Endothelial cell of umbilical vein (primary cell): ENCODE data around the gene HOXA3. TPM values are rescaled to one million over a fixed set of nuclear protein-coding genes. Genes with fewer than 3 reads are reported as not detected.

Source experiments
- BruUV-seq: library from RNA; stranded (reverse); fragments of 400-500 nt; replicated peaks from 2 replicates; lab custom pipeline; 2021; lab: Mats Ljungman, UMichigan
- CTCF ChIA-PET: fragments of 300-600, 350-600 bp; sonication (Branson Sonifier 250); formaldehyde crosslinking; loops from one replicate; lab custom pipeline; 2021; ENCODE audit warnings: antibody characterized with exemption, inconsistent platforms; lab: Charles Lee
- POLR2A ChIA-PET: fragments of 300-600, 350-600 bp; sonication (Branson Sonifier 250); formaldehyde crosslinking; loops from one replicate; lab custom pipeline; 2021; ENCODE audit warnings: antibody characterized with exemption, inconsistent platforms; lab: Charles Lee
- DNase-seq: peaks from one replicate; pipeline ENCODE4 v3.0.0-alpha.2; 2011; ENCODE audit warnings: low read depth, low spot score
- FAIRE-seq: peaks from 2 replicates; lab custom pipeline; 2011; peaks lifted over from hg19 to GRCh38; lab: Jason Lieb, UNC
- H2AFZ ChIP-seq: 2 replicates; pipeline ENCODE4 v1.6.0; 2012; ENCODE audit warnings: low read depth, low read length, control low read depth, inconsistent platforms
- H3K27ac ChIP-seq: 2 replicates; pipeline ENCODE4 v1.5.1; 2011; ENCODE audit warnings: low read depth, mild to moderate bottlenecking, control low read depth, low read length, moderate library complexity; ENCODE audit not compliant: insufficient read depth
- H3K27me3 ChIP-seq, 2 experiments: 2 replicates each; pipeline versions ENCODE4 v1.6.0 to v1.6.1; 2011; ENCODE audit warnings: low read length in 2 of 2, mixed read lengths in 1 of 2; ENCODE audit not compliant: control insufficient read depth in 2 of 2, insufficient read depth in 2 of 2
- H3K36me3 ChIP-seq, 2 experiments: 2 replicates in 1 of 2; 3 replicates in 1 of 2; pipeline ENCODE4 v1.5.1; 2011; ENCODE audit warnings: low read length in 2 of 2, mild to moderate bottlenecking in 1 of 2, moderate library complexity in 1 of 2; ENCODE audit not compliant: control insufficient read depth in 2 of 2, insufficient read depth in 2 of 2; ENCODE audit errors: extremely low read depth in 1 of 2
- H3K4me1 ChIP-seq: 3 replicates; pipeline ENCODE4 v1.5.1; 2011; ENCODE audit warnings: mild to moderate bottlenecking, low read length; ENCODE audit not compliant: control insufficient read depth, insufficient read depth; ENCODE audit errors: extremely low read depth
- H3K4me2 ChIP-seq: 2 replicates; pipeline ENCODE4 v1.6.1; 2011; ENCODE audit warnings: low read length, control low read depth, mixed read lengths; ENCODE audit not compliant: insufficient read depth
- H3K4me3 ChIP-seq, 3 experiments: fragments of 200-600 bp in 1 of 3; sonication (generic), shearing (Covaris generic) in 1 of 3; replicated peaks in 1 of 3; 2 replicates each; pipeline ENCODE4 v1.5.1; 2011 to 2016; ENCODE audit warnings: control low read depth in 3 of 3, low read length in 3 of 3, mild to moderate bottlenecking in 2 of 3, inconsistent platforms in 1 of 3, low read depth in 1 of 3, moderate library complexity in 1 of 3; ENCODE audit not compliant: insufficient read depth in 1 of 3
- H3K79me2 ChIP-seq: 2 replicates; pipeline ENCODE4 v1.6.0; 2012; ENCODE audit warnings: low read length, inconsistent platforms; ENCODE audit not compliant: control insufficient read depth, insufficient read depth
- H3K9ac ChIP-seq: replicated peaks from 2 replicates; pipeline ENCODE3; 2011; ENCODE audit warnings: low read length, control low read depth; ENCODE audit not compliant: insufficient read depth; ENCODE audit errors: extremely low read depth
- H3K9me1 ChIP-seq: replicated peaks from 3 replicates; pipeline ENCODE4 v1.6.0; 2011; ENCODE audit warnings: mild to moderate bottlenecking, low read length; ENCODE audit not compliant: control insufficient read depth, insufficient read depth; ENCODE audit errors: extremely low read depth
- H3K9me3 ChIP-seq: replicated peaks from 2 replicates; pipeline ENCODE4 v1.5.1; 2012; ENCODE audit warnings: low read length, inconsistent platforms; ENCODE audit not compliant: control insufficient read depth, insufficient read depth
- H4K20me1 ChIP-seq: replicated peaks from 2 replicates; pipeline ENCODE3; 2011; ENCODE audit warnings: mild to moderate bottlenecking, low read length; ENCODE audit not compliant: control insufficient read depth, insufficient read depth; ENCODE audit errors: extremely low read depth
- EZH2 ChIP-seq: IDR thresholded peaks from 2 replicates; pipeline ENCODE4 v1.6.1; 2012; ENCODE audit warnings: borderline replicate concordance, low read depth, mild to moderate bottlenecking, moderate library complexity, low read length, inconsistent platforms; ENCODE audit not compliant: severe bottlenecking
- FOS ChIP-seq: IDR thresholded peaks from 2 replicates; pipeline ENCODE4 v1.6.1; 2011; ENCODE audit warnings: mild to moderate bottlenecking, low read length, moderate library complexity, borderline replicate concordance; ENCODE audit not compliant: insufficient read depth
- GATA2 ChIP-seq: IDR thresholded peaks from 2 replicates; pipeline ENCODE4 v1.7.0; 2011; ENCODE audit warnings: low read depth, mild to moderate bottlenecking, moderate library complexity, mixed read lengths, low read length; ENCODE audit not compliant: insufficient read length, insufficient read depth
- JUN ChIP-seq: IDR thresholded peaks from 2 replicates; pipeline ENCODE4 v1.6.1; 2011; ENCODE audit warnings: borderline replicate concordance, low read depth; ENCODE audit not compliant: insufficient read length, insufficient read depth
- MYC ChIP-seq: IDR thresholded peaks from one replicate; pipeline ENCODE4 v1.6.1; 2011; ENCODE audit warnings: mild to moderate bottlenecking, low read depth, low read length
- POLR2A ChIP-seq: IDR thresholded peaks from 2 replicates; pipeline ENCODE4 v1.6.1; 2012; ENCODE audit warnings: low read depth, mild to moderate bottlenecking, control low read depth, low read length
- POLR2AphosphoS5 ChIP-seq: IDR thresholded peaks from 2 replicates; pipeline ENCODE4 v1.6.1; 2012; ENCODE audit warnings: low read depth, mild to moderate bottlenecking, control low read depth, low read length, moderate library complexity; ENCODE audit not compliant: insufficient read depth
- dilution Hi-C: fragments of 300-500 bp; cut with MboI; formaldehyde crosslinking; loops from one replicate; pipeline ENCODE4 v1.15.0; 2019; ENCODE audit warnings: low sequenced_read_pairs; ENCODE audit not compliant: extremely low pct_ligation_motif_present
- intact Hi-C: fragments of 100-400 bp; cut with micrococcal nuclease; formaldehyde crosslinking; loops from one replicate; pipeline ENCODE4 v1.10.0; 2022
- polyA plus RNA-seq, 4 experiments: library from polyadenylated mRNA; depleted of rRNA in 3 of 4; stranded (reverse) in 3 of 4; unstranded in 1 of 4; fragments of >200 nt; gene quantifications; 2 replicates each; pipeline versions ENCODE4 v1.2.1 to v1.2.3, GENCODE V29; 2011 to 2012; ENCODE audit warnings: missing spikeins in 1 of 4
- total RNA-seq: library from RNA; stranded (reverse); gene quantifications from 2 replicates; pipeline ENCODE4 v1.2.3, GENCODE V29; 2021
- TF ChIP-seq, protein P1 (sequence below), 2 donors: IDR thresholded peaks; 1 replicate in 1 of 2; 2 replicates in 1 of 2; pipeline ENCODE4 v1.5.1; 2011; ENCODE audit warnings: low read length in 2 of 2, mild to moderate bottlenecking in 2 of 2, moderate library complexity in 2 of 2, control low read depth in 1 of 2, inconsistent platforms in 1 of 2, low read depth in 1 of 2; ENCODE audit not compliant: insufficient read depth in 1 of 2; ENCODE audit errors: extremely low read depth in 1 of 2
- TF ChIP-seq, protein P2 (sequence below): IDR thresholded peaks from 2 replicates; pipeline ENCODE4 v1.6.1; 2011; ENCODE audit not compliant: insufficient read depth, insufficient read length

HOXA3 gene
- total and polyA plus RNA-seq, 2 donors (not counting 3 experiments of a cell fraction or from before 2014, with no cell fraction given), result 4.7 to 14.0 TPM

DNA sequence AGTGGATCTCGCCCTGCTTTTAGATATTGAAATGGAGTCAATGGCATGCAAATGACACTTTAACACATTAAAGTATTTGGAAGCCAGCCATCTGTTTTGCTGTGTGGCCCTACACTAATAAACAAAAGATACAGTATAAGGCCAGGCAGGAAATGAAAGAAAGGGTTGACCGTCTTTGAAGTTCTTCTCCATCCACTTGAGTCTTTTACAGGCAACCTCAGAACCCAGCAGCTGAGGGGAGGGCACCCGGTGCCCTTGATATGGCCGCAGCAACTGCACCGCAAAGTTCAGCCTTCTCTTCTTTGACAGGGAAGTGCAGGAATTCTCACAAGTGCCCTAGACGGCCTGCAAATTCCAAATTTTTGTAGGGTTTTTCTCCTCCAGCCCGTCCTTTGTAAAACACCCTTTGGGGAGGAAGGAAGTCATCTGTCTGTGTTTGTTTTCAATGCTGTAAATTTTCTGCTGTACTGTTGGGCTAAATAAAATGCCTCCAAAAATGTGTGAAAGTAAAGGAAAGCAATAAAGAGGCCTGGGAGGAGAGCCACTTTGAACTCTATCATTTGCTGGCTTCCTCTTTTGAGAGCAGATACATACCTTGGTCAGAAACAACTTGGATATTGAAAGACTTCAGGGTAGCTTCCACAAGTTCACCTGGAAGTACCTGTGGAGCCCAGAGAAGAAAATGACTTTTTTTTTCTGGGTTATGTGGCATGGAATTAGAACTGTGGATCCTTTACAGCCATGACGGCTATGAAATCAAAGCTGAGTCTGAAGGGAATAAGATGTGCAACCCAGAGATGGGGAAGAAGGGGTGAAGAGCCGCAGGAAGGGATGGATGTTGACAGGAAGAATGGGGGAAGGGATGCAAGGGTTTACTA, 60.2 kb downstream of the HOXA3 start:
- TF ChIP-seq, protein P1, sequence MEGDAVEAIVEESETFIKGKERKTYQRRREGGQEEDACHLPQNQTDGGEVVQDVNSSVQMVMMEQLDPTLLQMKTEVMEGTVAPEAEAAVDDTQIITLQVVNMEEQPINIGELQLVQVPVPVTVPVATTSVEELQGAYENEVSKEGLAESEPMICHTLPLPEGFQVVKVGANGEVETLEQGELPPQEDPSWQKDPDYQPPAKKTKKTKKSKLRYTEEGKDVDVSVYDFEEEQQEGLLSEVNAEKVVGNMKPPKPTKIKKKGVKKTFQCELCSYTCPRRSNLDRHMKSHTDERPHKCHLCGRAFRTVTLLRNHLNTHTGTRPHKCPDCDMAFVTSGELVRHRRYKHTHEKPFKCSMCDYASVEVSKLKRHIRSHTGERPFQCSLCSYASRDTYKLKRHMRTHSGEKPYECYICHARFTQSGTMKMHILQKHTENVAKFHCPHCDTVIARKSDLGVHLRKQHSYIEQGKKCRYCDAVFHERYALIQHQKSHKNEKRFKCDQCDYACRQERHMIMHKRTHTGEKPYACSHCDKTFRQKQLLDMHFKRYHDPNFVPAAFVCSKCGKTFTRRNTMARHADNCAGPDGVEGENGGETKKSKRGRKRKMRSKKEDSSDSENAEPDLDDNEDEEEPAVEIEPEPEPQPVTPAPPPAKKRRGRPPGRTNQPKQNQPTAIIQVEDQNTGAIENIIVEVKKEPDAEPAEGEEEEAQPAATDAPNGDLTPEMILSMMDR (IDR thresholded peaks at IDR 0.05; ENCODE audit: extremely low read depth in 1 of 2, insufficient read depth in 1 of 2, low read depth in 1 of 2, low read length in 2 of 2), result no peak
- no peak for TF ChIP-seq FOS
- TF ChIP-seq MYC, result no peak
- no peak for TF ChIP-seq JUN
- no peak for TF ChIP-seq GATA2
- TF ChIP-seq EZH2, result no peak
- no peak for TF ChIP-seq POLR2AphosphoS5
- TF ChIP-seq, protein P2, sequence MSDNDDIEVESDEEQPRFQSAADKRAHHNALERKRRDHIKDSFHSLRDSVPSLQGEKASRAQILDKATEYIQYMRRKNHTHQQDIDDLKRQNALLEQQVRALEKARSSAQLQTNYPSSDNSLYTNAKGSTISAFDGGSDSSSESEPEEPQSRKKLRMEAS, result no peak
- TF ChIP-seq POLR2A, result no peak
- peaks cover 2 to 4% of the 10 kb centered on the region in 2 experiments for H3K27me3 ChIP-seq
- FAIRE-seq (no peak), DNase-seq (no peak)
- H3K9me3 ChIP-seq, result no peaks in the 10 kb centered on the region
- no peaks in the 10 kb centered on the region for H3K9me1 ChIP-seq
- no peak overlapping the region for H3K4me2 ChIP-seq
- H2AFZ ChIP-seq, result no peak overlapping the region
- peaks cover 16% of the 10 kb centered on the region for H3K4me1 ChIP-seq
- no peak overlapping the region for H3K9ac ChIP-seq
- POLR2A ChIA-PET, result no interaction called here
- BruUV-seq, result no TSS peak
- H4K20me1 ChIP-seq, result no peaks in the 10 kb centered on the region
- intact Hi-C loops, result no loop called here
- H3K27ac ChIP-seq, result no peak overlapping the region
- dilution Hi-C loops, result no loop called here
- no peaks in the 10 kb centered on the region for H3K36me3 ChIP-seq
- no peak overlapping the region for H3K4me3 ChIP-seq
- CTCF ChIA-PET, result interaction anchor here (1.7 to 9.6 kb wide), 4 partner anchors 10 to 410 kb away, joined by 4 to 124 read pairs (median 5); partner anchors contain the start of gene SKAP2
- peaks cover 19% of the 10 kb centered on the region for H3K79me2 ChIP-seq
